CD4-positive, alpha-beta memory T cell (primary cell): ENCODE measurements around the gene EGR4. TPM values are rescaled to one million over a fixed set of nuclear protein-coding genes. Genes with fewer than 3 reads are reported as not detected.

Source experiments
- CTCF ChIA-PET: fragments of 350-600 bp; sonication (Branson Sonifier 250); formaldehyde crosslinking; loops from one replicate; lab custom pipeline; 2021; ENCODE audit warnings: inconsistent platforms; ENCODE audit not compliant: partially characterized antibody; lab: Charles Lee
- POLR2A ChIA-PET: fragments of 350-600 bp; sonication (Branson Sonifier 250); formaldehyde crosslinking; loops from one replicate; lab custom pipeline; 2021; ENCODE audit not compliant: partially characterized antibody; lab: Charles Lee
- DNase-seq, 5 donors: peaks; one replicate each; pipeline versions ENCODE4 v3.0.0 to v3.0.0-alpha.2; 2020 to 2022; ENCODE audit warnings: mixed read lengths in 1 of 5
- H3K27ac ChIP-seq: one replicate; pipeline ENCODE4 v1.7.0; 2013; ENCODE audit warnings: low read depth, low read length
- H3K27me3 ChIP-seq: 2 replicates; pipeline ENCODE4 v1.7.0; 2013; ENCODE audit warnings: mild to moderate bottlenecking, low read length, moderate library complexity; ENCODE audit not compliant: insufficient read depth
- H3K36me3 ChIP-seq: 2 replicates; pipeline ENCODE4 v1.7.0; 2013; ENCODE audit warnings: mild to moderate bottlenecking, low read length, moderate library complexity; ENCODE audit not compliant: insufficient read depth
- H3K4me1 ChIP-seq: 2 replicates; pipeline ENCODE4 v1.7.0; 2013; ENCODE audit warnings: mild to moderate bottlenecking, low read length, moderate library complexity; ENCODE audit not compliant: insufficient read depth
- H3K4me3 ChIP-seq, 2 donors: one replicate each; pipeline ENCODE4 v1.7.0; 2013; ENCODE audit warnings: low read length in 2 of 2, mild to moderate bottlenecking in 1 of 2
- H3K9me3 ChIP-seq, 2 donors: one replicate each; pipeline ENCODE4 v1.7.0; 2013; ENCODE audit warnings: low read length in 2 of 2, control low read depth in 1 of 2; ENCODE audit not compliant: control insufficient read depth in 1 of 2
- H3K27ac Mint-ChIP-seq, 7 donors: one replicate each; pipeline ENCODE4 v1.8.0; 2020 to 2021; ENCODE audit warnings: mixed read lengths in 7 of 7, mild to moderate bottlenecking in 6 of 7, inconsistent platforms in 3 of 7, moderate library complexity in 3 of 7
- H3K27me3 Mint-ChIP-seq, 2 donors: one replicate each; pipeline ENCODE4 v1.8.0; 2020 to 2021; ENCODE audit warnings: mixed read lengths in 2 of 2
- H3K36me3 Mint-ChIP-seq, 2 donors: one replicate each; pipeline ENCODE4 v1.8.0; 2020 to 2021; ENCODE audit warnings: mixed read lengths in 2 of 2, inconsistent platforms in 1 of 2, mild to moderate bottlenecking in 1 of 2
- H3K4me1 Mint-ChIP-seq, 4 donors: one replicate each; pipeline ENCODE4 v1.8.0; 2020 to 2021; ENCODE audit warnings: mixed read lengths in 4 of 4, mild to moderate bottlenecking in 1 of 4
- H3K4me3 Mint-ChIP-seq, 8 donors: one replicate each; pipeline ENCODE4 v1.8.0; 2020 to 2021; ENCODE audit warnings: mixed read lengths in 8 of 8, mild to moderate bottlenecking in 7 of 8, moderate library complexity in 6 of 8, inconsistent platforms in 3 of 8
- H3K9me3 Mint-ChIP-seq, 8 donors: one replicate each; pipeline ENCODE4 v1.8.0; 2020 to 2021; ENCODE audit warnings: mixed read lengths in 8 of 8, mild to moderate bottlenecking in 5 of 8, inconsistent platforms in 3 of 8, moderate library complexity in 1 of 8
- intact Hi-C: fragments of 100-400 bp; cut with micrococcal nuclease; formaldehyde crosslinking; loops from one replicate; pipeline ENCODE4 v1.15.1; 2023
- polyA plus RNA-seq, 2 donors: library from polyadenylated mRNA; unstranded; fragments of 300-500 nt; fragmentation: Illumina TruSeq; gene quantifications; one replicate each; pipeline ENCODE4 v1.2.3, GENCODE V29; 2021
- total RNA-seq, 2 experiments: library from RNA; stranded (reverse); gene quantifications; one replicate each; pipeline ENCODE4 v1.2.3, GENCODE V29; 2021

Gene EGR4
- total and polyA plus RNA-seq, 4 experiments from 2014 or later = not detected

DNA sequence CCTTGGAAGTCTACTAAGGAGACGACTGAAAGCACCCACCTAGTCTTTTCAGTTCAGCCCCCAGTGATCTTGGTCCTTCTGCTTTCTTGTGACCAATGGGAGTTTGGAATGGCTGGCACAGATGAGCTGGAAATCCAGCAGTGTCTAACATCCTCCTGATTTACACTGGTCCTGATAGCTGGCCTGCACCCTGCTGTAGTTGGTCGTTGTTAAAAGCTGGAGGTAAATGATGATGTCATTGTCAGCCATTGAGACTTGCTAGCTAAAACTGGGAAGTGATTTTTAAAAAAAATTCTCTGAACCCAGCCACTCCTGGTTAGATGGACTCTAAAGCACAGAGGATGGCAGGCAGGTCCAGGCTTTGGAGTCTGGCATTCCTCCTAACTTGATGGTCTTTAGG lies 39.9 kb downstream of the EGR4 start:
- peaks cover 41 to 53% of the 10 kb centered on the region in 2 donors for H3K36me3 Mint-ChIP-seq
- Histone ChIP-seq H3K4me1 (peaks cover 8% of the 10 kb centered on the region), H3K4me3 (no peak overlapping the region), H3K9me3 (no peaks in the 10 kb centered on the region), H3K36me3 (peaks cover 47% of the 10 kb centered on the region), H3K27ac (no peak overlapping the region), H3K27me3 (no peaks in the 10 kb centered on the region)
- no peak overlapping the region for H3K4me3 Mint-ChIP-seq
- peaks cover 0 to 2% (median 0%) of the 10 kb centered on the region in 8 donors for H3K9me3 Mint-ChIP-seq
- no peak overlapping the region for H3K27ac Mint-ChIP-seq
- no peak for DNase-seq
- peaks cover 1 to 21% (median 5%) of the 10 kb centered on the region in 4 donors for H3K4me1 Mint-ChIP-seq
- ChIA-PET CTCF (interaction anchor here (1.4 kb wide), 1 partner anchor 18 kb away, joined by 3 read pairs; no protein-coding TSS in a partner anchor), POLR2A (interaction anchor here (1.8 kb wide), 1 partner anchor 19 kb away, joined by 11 read pairs; the partner anchor contains the start of gene CCT7)
- intact Hi-C loops = no loop called here
- H3K27me3 Mint-ChIP-seq = no peaks in the 10 kb centered on the region

DNA sequence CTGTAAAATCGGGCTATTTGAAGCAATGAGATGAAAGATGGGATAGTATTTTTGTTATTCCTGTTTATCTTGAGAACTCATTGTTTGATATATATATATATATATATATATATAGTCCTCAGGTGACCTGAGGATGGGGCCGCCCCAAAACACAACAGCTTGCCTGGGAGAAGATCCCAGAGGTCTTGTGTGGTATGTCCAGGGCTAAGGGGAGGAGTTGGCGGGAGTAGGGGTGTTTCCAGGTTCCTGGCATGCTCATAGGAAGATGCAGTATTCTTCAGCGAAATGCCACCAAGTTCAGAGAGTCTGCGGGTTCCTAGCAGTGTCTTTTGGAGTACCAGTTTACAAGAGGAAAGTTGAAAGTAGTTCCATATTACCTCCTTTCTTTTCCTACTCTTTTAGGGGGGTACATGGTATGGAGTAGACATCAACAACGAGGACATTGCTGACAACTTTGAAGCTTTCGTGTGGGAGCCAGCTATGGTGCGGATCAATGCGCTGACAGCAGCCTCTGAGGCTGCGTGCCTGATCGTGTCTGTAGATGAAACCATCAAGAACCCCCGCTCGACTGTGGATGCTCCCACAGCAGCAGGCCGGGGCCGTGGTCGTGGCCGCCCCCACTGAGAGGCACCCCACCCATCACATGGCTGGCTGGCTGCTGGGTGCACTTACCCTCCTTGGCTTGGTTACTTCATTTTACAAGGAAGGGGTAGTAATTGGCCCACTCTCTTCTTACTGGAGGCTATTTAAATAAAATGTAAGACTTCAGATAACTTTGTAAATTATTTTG lies 40.9 kb downstream of the EGR4 start:
- Histone ChIP-seq H3K27me3 (no peaks in the 10 kb centered on the region), H3K4me1 (no peaks in the 10 kb centered on the region), H3K27ac (no peak overlapping the region), H3K9me3 (no peaks in the 10 kb centered on the region), H3K4me3 (no peak overlapping the region), H3K36me3 (peaks cover 54% of the 10 kb centered on the region)
- ChIA-PET POLR2A (no interaction called here), CTCF (no interaction called here)
- Mint-ChIP-seq H3K27ac (no peak overlapping the region), H3K4me3 (no peak overlapping the region), H3K36me3 (peaks cover 46 to 63% of the 10 kb centered on the region in 2 donors), H3K4me1 (peaks cover 0 to 16% (median under 1%) of the 10 kb centered on the region in 4 donors), H3K9me3 (peaks cover 0 to 2% (median 0%) of the 10 kb centered on the region in 8 donors), H3K27me3 (no peaks in the 10 kb centered on the region)
- intact Hi-C loops = no loop called here
- DNase-seq = no peak

DNA sequence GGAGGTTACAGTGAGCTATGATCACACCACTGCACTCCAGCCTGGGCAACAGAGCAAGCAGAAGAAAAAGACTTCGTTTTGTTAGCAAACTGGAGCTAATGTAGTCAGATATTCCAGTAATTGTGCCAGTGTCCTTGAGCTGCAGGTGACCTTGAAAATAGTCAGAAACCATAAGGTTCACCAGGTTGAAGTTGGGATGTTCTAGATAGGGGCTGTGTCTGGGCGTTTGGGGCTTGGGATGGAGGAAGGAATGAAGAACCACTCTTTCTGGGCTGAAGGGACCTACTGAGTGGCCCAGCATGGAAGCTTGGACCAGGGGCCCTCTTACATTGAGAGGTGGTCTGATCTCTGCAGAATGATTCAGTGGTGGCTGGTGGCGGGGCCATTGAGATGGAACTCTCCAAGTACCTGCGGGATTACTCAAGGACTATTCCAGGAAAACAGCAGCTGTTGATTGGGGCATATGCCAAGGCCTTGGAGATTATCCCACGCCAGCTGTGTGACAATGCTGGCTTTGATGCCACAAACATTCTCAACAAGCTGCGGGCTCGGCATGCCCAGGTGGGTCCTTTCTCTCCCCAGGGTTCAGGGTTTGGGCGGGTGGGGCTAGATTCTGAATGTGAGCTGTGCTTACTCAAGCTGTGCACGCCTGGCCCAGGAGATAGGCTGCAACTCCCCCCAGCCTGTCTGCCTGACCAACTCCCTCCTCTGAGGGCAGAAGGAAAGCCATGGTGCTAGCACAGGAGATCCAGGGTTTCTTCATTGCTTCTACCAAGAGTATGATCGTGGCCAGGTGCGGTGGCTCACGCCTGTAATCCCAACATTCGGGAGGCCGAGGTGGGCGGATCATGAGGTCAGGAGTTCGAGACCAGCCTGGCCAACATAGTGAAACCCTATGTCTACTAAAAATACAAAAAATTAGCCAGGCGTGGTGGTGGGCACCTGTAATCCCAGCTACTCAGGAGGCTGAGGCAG lies 42.2 kb downstream of the EGR4 start:
- no peak for DNase-seq
- no peaks in the 10 kb centered on the region for H3K4me1 ChIP-seq
- intact Hi-C loops = no loop called here
- Mint-ChIP-seq H3K4me3 (no peak overlapping the region), H3K4me1 (peaks cover 0 to 3% (median 1%) of the 10 kb centered on the region in 4 donors), H3K27ac (no peak overlapping the region), H3K27me3 (no peaks in the 10 kb centered on the region), H3K36me3 (peaks cover 58 to 76% of the 10 kb centered on the region in 2 donors), H3K9me3 (peaks cover 0 to 2% (median 0%) of the 10 kb centered on the region in 8 donors)
- peaks cover 67% of the 10 kb centered on the region for H3K36me3 ChIP-seq
- no peak overlapping the region for H3K27ac ChIP-seq
- no peak overlapping the region for H3K4me3 ChIP-seq
- CTCF ChIA-PET = interaction anchor here (1.6 kb wide), 1 partner anchor 38 kb away, joined by 8 read pairs; the partner anchor contains the start of gene SMYD5
- H3K27me3 ChIP-seq = no peaks in the 10 kb centered on the region
- POLR2A ChIA-PET = no interaction called here
- H3K9me3 ChIP-seq = no peaks in the 10 kb centered on the region

DNA sequence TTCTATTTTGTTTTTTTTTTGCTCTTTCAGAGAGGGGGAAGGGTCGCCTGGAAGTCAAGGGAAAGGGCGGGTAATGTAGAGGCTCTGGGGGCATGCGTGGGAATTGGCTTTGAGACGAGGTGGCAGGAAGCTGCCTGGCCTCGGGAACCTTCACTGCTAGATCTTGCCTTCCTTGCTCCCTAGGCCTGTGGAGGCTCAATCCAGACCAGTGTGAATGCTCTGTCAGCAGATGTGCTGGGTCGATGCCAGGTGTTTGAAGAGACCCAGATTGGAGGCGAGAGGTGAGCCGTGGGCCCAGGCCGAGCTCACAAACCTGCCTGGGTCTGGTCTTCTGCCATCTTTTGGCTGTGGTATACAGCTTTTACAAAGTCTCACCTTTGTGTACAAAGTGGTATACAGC lies 43.7 kb downstream of the EGR4 start:
- Mint-ChIP-seq H3K36me3 (peaks cover 67 to 91% of the 10 kb centered on the region in 2 donors), H3K27me3 (no peaks in the 10 kb centered on the region), H3K27ac (peak overlapping the region in 2 of 7 donors; percentile 49 to 51), H3K9me3 (no peaks in the 10 kb centered on the region), H3K4me1 (peaks cover 0 to 6% (median 0%) of the 10 kb centered on the region in 4 donors), H3K4me3 (no peak overlapping the region)
- Histone ChIP-seq H3K27ac (no peak overlapping the region), H3K4me1 (no peaks in the 10 kb centered on the region), H3K27me3 (no peaks in the 10 kb centered on the region), H3K36me3 (peaks cover 82% of the 10 kb centered on the region), H3K9me3 (no peaks in the 10 kb centered on the region), H3K4me3 (no peak overlapping the region)
- intact Hi-C loops = no loop called here
- no peak for DNase-seq
- ChIA-PET POLR2A (no interaction called here), CTCF (no interaction called here)

DNA sequence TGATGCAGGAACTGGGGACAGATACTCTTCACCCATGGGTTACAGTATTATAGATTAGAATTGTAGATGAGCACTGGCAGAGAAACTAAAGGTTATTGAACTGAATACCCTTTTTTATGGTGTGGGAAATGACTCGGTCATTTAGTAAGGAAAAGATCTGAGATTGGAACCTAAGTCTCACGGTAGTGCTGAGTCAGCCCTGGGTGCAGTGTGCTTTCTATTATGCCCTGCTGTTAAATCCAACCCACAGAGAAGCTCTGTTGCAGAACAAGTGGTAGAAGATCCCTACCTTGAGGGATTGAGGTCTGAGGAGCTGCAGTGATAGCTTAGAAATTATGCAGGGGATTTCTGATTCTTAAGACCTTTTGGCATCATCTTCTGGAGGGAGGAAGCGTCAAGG lies 46.5 kb downstream of the EGR4 start:
- no peaks in the 10 kb centered on the region for H3K9me3 ChIP-seq
- H3K4me3 ChIP-seq = no peak overlapping the region
- H3K27ac ChIP-seq = no peak overlapping the region
- no peaks in the 10 kb centered on the region for H3K9me3 Mint-ChIP-seq
- intact Hi-C loops = no loop called here
- ChIA-PET POLR2A (interaction anchor here (1.0 to 1.1 kb wide), 2 partner anchors 11 to 13 kb away, joined by 3 to 4 read pairs; partner anchors contain the start of gene CCT7), CTCF (interaction anchor here (2.3 kb wide), 1 partner anchor 43 kb away, joined by 6 read pairs; no protein-coding TSS in a partner anchor)
- peaks cover 58 to 87% of the 10 kb centered on the region in 2 donors for H3K36me3 Mint-ChIP-seq
- peaks cover 0 to 6% (median 3%) of the 10 kb centered on the region in 4 donors for H3K4me1 Mint-ChIP-seq
- H3K4me3 Mint-ChIP-seq = no peak overlapping the region
- H3K27me3 ChIP-seq = no peaks in the 10 kb centered on the region
- peaks cover 90% of the 10 kb centered on the region for H3K36me3 ChIP-seq
- peak overlapping the region in 3 of 7 donors; percentile 24 to 70 (median 57) for H3K27ac Mint-ChIP-seq
- H3K27me3 Mint-ChIP-seq = no peaks in the 10 kb centered on the region
- no peaks in the 10 kb centered on the region for H3K4me1 ChIP-seq
- no peak for DNase-seq

DNA sequence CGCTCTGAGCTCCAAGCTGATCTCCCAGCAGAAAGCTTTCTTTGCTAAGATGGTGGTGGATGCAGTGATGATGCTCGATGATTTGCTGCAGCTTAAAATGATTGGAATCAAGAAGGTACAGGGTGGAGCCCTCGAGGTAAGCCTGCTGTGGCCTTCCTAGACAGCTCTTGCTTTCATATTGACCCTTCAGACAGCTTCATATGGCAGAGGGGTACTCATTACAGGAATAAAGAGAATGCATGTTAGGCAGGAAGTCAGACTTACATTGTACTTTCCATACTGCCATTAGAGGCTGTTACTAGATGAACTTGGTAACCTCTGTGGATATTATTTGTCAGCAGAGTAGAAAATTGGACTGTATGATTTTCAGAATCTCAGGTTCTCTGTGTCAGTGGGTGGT lies 48.8 kb downstream of the EGR4 start:
- CTCF ChIA-PET = no interaction called here
- Histone ChIP-seq H3K27me3 (no peaks in the 10 kb centered on the region), H3K4me3 (no peak overlapping the region), H3K9me3 (no peaks in the 10 kb centered on the region), H3K27ac (no peak overlapping the region), H3K4me1 (peaks cover under 1% of the 10 kb centered on the region), H3K36me3 (peaks cover 77% of the 10 kb centered on the region)
- H3K4me3 Mint-ChIP-seq = no peak overlapping the region
- intact Hi-C loops = no loop called here
- peaks cover 47 to 88% of the 10 kb centered on the region in 2 donors for H3K36me3 Mint-ChIP-seq
- H3K27me3 Mint-ChIP-seq = no peaks in the 10 kb centered on the region
- H3K9me3 Mint-ChIP-seq = no peaks in the 10 kb centered on the region
- DNase-seq = no peak
- H3K4me1 Mint-ChIP-seq = peaks cover 0 to 6% (median 4%) of the 10 kb centered on the region in 4 donors
- POLR2A ChIA-PET = interaction anchor here (3.8 kb wide), 1 partner anchor 11 kb away, joined by 20 read pairs; the partner anchor contains the start of genes CCT7 and PRADC1
- peak overlapping the region in 2 of 7 donors; percentile 29 to 68 for H3K27ac Mint-ChIP-seq
